ENCODE data around the gene C11orf65.

C11orf65 gene

DNA sequence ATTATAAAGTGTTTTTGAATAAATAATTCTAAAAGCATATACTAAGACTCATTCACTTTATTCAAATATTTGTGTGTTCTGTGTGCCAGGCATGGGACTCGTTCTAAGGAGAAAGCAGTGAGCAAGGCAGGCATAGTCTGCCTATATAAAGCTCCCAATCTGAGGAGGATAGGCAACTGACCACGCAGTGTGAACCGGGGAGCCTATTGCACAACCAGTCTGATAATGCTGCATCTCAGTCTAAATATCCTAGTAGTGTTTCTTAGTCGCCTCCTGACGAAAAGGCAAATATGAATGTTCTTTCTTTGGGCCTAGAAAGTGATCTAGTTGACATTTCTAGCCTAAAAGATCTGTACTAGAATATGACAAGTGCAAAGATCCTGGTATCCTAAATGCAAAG is 98.3 kb downstream of the C11orf65 start:
- TF ChIP-seq YY1 (IDR thresholded peaks at IDR 0.05; ENCODE audit: insufficient read depth, insufficient read length) (no peak), ZNF274 (IDR thresholded peaks at IDR 0.05; ENCODE audit: low read depth, low read length) (no peak), SUZ12 (IDR thresholded peaks at IDR 0.05; ENCODE audit: extremely low read depth, insufficient read depth, insufficient read length) (no peak)
- no peak for DNase-seq (ENCODE audit: low read depth, low spot score)
- peaks cover 13% of the 10 kb centered on the region for H3K36me3 ChIP-seq (ENCODE audit: insufficient read depth, insufficient read length, low read length)

DNA sequence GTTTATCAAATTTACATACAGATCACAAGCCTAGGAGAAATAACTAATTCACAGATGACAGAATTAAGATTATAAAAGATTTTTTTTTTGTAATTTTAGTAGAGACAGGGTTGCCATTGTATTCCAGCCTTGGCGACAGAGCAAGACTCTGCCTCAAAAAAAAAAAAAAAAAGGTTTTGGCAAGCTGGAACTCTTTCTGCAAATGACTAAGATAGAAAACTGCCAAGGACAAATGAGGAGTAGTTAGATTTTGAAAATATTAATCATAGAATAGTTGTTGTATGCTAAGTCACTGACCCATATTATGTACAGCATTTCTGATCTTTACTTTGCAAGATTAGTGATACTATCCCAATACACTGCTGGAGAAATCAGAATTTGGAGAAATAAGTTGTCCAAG is 99.2 kb downstream of the C11orf65 start:
- Histone ChIP-seq H3K9me3 (ENCODE audit: insufficient read depth, low read length) (no peaks in the 10 kb centered on the region), H3K4me1 (ENCODE audit: insufficient read depth, insufficient read length) (no peaks in the 10 kb centered on the region), H3K9ac (ENCODE audit: insufficient read length, low read depth) (no peak overlapping the region), H3K36me3 (ENCODE audit: insufficient read depth, insufficient read length, low read length) (peaks cover 13% of the 10 kb centered on the region), H3K27me3 (ENCODE audit: insufficient read depth, insufficient read length) (no peaks in the 10 kb centered on the region), H3K4me3 (ENCODE audit: insufficient read length, low read depth) (no peak overlapping the region)
- TF ChIP-seq YY1 (IDR thresholded peaks at IDR 0.05; ENCODE audit: insufficient read depth, insufficient read length) = no peak
- no peak for TF ChIP-seq ZNF274 (IDR thresholded peaks at IDR 0.05; ENCODE audit: low read depth, low read length)
- TF ChIP-seq SUZ12 (IDR thresholded peaks at IDR 0.05; ENCODE audit: extremely low read depth, insufficient read depth, insufficient read length) = no peak
- no peak for DNase-seq (ENCODE audit: low read depth, low spot score)

More for the DNA sequence above, 98.3 kb downstream of the C11orf65 start:
- Histone ChIP-seq H3K27me3 (ENCODE audit: insufficient read depth, insufficient read length) (no peaks in the 10 kb centered on the region), H3K9me3 (ENCODE audit: insufficient read depth, low read length) (no peaks in the 10 kb centered on the region), H3K9ac (ENCODE audit: insufficient read length, low read depth) (no peak overlapping the region), H3K4me3 (ENCODE audit: insufficient read length, low read depth) (no peak overlapping the region), H3K4me1 (ENCODE audit: insufficient read depth, insufficient read length) (no peaks in the 10 kb centered on the region)

DNA sequence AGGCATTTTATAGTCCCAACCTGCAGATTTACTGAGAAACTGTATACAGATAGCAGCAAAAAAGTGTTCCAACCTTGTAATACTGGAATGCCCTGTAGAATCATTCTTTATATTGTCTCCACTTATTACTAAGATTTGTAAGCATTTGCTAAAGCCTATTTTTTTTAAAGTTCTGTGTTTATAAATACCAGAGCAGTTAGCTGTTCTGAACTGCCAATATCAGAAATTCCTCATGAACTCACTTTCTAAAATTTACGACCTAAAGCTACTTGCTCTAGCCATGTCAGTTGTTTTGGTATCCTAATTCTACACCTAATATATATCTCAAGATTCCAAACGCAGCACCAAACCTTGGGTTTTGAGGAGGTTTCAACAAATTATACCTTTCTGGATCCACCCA is 103.2 kb downstream of the C11orf65 start:
- Histone ChIP-seq H3K36me3 (ENCODE audit: insufficient read depth, insufficient read length, low read length) (peaks cover 13% of the 10 kb centered on the region), H3K9me3 (ENCODE audit: insufficient read depth, low read length) (no peaks in the 10 kb centered on the region), H3K9ac (ENCODE audit: insufficient read length, low read depth) (no peak overlapping the region), H3K4me1 (ENCODE audit: insufficient read depth, insufficient read length) (no peaks in the 10 kb centered on the region), H3K4me3 (ENCODE audit: insufficient read length, low read depth) (no peak overlapping the region), H3K27me3 (ENCODE audit: insufficient read depth, insufficient read length) (no peaks in the 10 kb centered on the region)
- TF ChIP-seq ZNF274 (IDR thresholded peaks at IDR 0.05; ENCODE audit: low read depth, low read length) (no peak), YY1 (IDR thresholded peaks at IDR 0.05; ENCODE audit: insufficient read depth, insufficient read length) (no peak), SUZ12 (IDR thresholded peaks at IDR 0.05; ENCODE audit: extremely low read depth, insufficient read depth, insufficient read length) (no peak)
- no peak for DNase-seq (ENCODE audit: low read depth, low spot score)

DNA sequence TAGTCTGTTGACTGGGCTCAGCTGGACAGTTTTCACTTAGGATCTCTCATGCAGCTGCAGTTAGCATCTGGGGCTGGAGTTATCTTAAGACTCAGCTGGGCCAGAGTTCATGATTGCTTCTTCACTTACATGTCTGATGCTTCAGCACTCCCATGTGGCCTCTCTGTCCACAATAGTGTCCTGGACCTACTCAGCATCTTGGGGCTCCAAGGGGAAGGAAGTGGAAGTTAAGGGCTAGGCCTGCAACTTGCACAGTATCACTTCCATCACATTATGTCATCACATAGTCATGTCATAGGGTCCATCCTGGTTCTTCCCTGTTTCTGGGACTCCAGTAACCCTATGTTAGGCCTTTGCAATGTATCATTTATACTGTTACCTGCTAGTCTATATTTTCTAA is 115.9 kb downstream of the C11orf65 start:
- no peak overlapping the region for H3K9ac ChIP-seq (ENCODE audit: insufficient read length, low read depth)
- no peaks in the 10 kb centered on the region for H3K27me3 ChIP-seq (ENCODE audit: insufficient read depth, insufficient read length)
- H3K9me3 ChIP-seq (ENCODE audit: insufficient read depth, low read length) = no peaks in the 10 kb centered on the region
- H3K4me3 ChIP-seq (ENCODE audit: insufficient read length, low read depth) = no peak overlapping the region
- DNase-seq (ENCODE audit: low read depth, low spot score) = no peak
- H3K4me1 ChIP-seq (ENCODE audit: insufficient read depth, insufficient read length) = no peaks in the 10 kb centered on the region
- TF ChIP-seq ZNF274 (IDR thresholded peaks at IDR 0.05; ENCODE audit: low read depth, low read length) (no peak), YY1 (IDR thresholded peaks at IDR 0.05; ENCODE audit: insufficient read depth, insufficient read length) (no peak), SUZ12 (IDR thresholded peaks at IDR 0.05; ENCODE audit: extremely low read depth, insufficient read depth, insufficient read length) (no peak)
- peaks cover 39% of the 10 kb centered on the region for H3K36me3 ChIP-seq (ENCODE audit: insufficient read depth, insufficient read length, low read length)

DNA sequence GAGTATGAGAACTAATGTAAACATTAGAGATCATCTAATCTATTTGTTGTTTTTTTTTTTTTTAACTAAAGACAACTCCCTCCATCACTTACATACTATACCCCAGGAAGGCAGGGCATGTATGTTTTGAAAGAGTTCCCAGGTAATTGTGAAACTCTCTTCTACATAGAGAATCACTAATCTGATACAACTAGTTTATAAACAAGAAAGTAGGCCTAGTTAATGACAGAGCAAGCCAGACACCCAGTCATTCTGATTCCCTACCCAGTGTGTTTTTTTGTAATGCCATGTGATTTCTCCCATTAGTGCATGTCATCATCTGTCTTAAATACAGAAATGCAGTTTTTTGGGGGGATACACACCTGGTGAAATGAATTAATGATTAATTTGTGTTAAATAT is 120.9 kb downstream of the C11orf65 start:
- no peaks in the 10 kb centered on the region for H3K9me3 ChIP-seq (ENCODE audit: insufficient read depth, low read length)

DNA sequence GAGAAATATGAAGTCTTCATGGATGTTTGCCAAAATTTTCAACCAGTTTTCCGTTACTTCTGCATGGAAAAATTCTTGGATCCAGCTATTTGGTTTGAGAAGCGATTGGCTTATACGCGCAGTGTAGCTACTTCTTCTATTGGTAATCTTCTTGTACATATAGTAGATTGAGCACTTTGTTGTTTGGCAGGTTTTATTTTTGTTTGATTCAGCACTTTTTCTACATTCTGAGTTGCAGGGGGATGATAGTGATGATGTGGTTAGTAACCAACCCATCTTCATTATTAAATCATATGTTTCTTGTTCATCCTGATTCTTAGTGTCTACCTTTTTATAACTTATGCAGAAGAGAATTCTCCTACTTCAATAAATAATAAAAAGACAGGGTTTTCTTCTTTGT is 121.6 kb downstream of the C11orf65 start:
- H3K4me3 ChIP-seq (ENCODE audit: insufficient read length, low read depth) = no peak overlapping the region
- H3K4me1 ChIP-seq (ENCODE audit: insufficient read depth, insufficient read length) = no peaks in the 10 kb centered on the region
- DNase-seq (ENCODE audit: low read depth, low spot score) = no peak
- H3K9ac ChIP-seq (ENCODE audit: insufficient read length, low read depth) = no peak overlapping the region
- TF ChIP-seq YY1 (IDR thresholded peaks at IDR 0.05; ENCODE audit: insufficient read depth, insufficient read length) (no peak), ZNF274 (IDR thresholded peaks at IDR 0.05; ENCODE audit: low read depth, low read length) (no peak), SUZ12 (IDR thresholded peaks at IDR 0.05; ENCODE audit: extremely low read depth, insufficient read depth, insufficient read length) (no peak)
- no peaks in the 10 kb centered on the region for H3K9me3 ChIP-seq (ENCODE audit: insufficient read depth, low read length)
- H3K36me3 ChIP-seq (ENCODE audit: insufficient read depth, insufficient read length, low read length) = peaks cover 13% of the 10 kb centered on the region
- no peaks in the 10 kb centered on the region for H3K27me3 ChIP-seq (ENCODE audit: insufficient read depth, insufficient read length)

More for the DNA sequence above, 120.9 kb downstream of the C11orf65 start:
- Histone ChIP-seq H3K36me3 (ENCODE audit: insufficient read depth, insufficient read length, low read length) (peaks cover 20% of the 10 kb centered on the region), H3K9ac (ENCODE audit: insufficient read length, low read depth) (no peak overlapping the region), H3K4me1 (ENCODE audit: insufficient read depth, insufficient read length) (no peaks in the 10 kb centered on the region), H3K27me3 (ENCODE audit: insufficient read depth, insufficient read length) (no peaks in the 10 kb centered on the region), H3K4me3 (ENCODE audit: insufficient read length, low read depth) (no peak overlapping the region)
- no peak for TF ChIP-seq SUZ12 (IDR thresholded peaks at IDR 0.05; ENCODE audit: extremely low read depth, insufficient read depth, insufficient read length)
- TF ChIP-seq YY1 (IDR thresholded peaks at IDR 0.05; ENCODE audit: insufficient read depth, insufficient read length) = no peak
- TF ChIP-seq ZNF274 (IDR thresholded peaks at IDR 0.05; ENCODE audit: low read depth, low read length) = no peak
- no peak for DNase-seq (ENCODE audit: low read depth, low spot score)

DNA sequence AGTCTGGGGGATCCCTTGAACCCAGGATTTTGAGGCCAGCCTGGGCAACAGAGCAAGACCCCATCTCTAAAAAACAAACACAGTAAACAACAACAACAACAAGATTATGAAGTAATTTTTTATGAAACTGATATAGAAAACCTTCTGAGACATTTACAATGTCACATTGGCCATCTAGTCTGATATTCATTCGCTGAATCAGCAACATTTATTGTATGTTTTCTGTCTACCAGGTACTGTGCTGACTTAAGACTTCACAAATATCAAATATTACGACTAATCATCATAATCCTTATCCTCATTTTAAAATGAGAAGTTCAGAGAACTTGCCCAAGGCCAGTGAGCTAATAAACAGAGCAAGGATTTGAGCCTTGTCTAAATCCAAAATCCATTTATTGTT is 123.6 kb downstream of the C11orf65 start:
- Histone ChIP-seq H3K9ac (ENCODE audit: insufficient read length, low read depth) (no peak overlapping the region), H3K9me3 (ENCODE audit: insufficient read depth, low read length) (no peaks in the 10 kb centered on the region), H3K36me3 (ENCODE audit: insufficient read depth, insufficient read length, low read length) (peaks cover 5% of the 10 kb centered on the region), H3K4me3 (ENCODE audit: insufficient read length, low read depth) (no peak overlapping the region), H3K27me3 (ENCODE audit: insufficient read depth, insufficient read length) (no peaks in the 10 kb centered on the region), H3K4me1 (ENCODE audit: insufficient read depth, insufficient read length) (no peaks in the 10 kb centered on the region)
- TF ChIP-seq YY1 (IDR thresholded peaks at IDR 0.05; ENCODE audit: insufficient read depth, insufficient read length) (no peak), ZNF274 (IDR thresholded peaks at IDR 0.05; ENCODE audit: low read depth, low read length) (no peak), SUZ12 (IDR thresholded peaks at IDR 0.05; ENCODE audit: extremely low read depth, insufficient read depth, insufficient read length) (no peak)
- no peak for DNase-seq (ENCODE audit: low read depth, low spot score)
